HCT116 (cell line): ENCODE results near the gene PREX1.

Experiments
- ATF3 ChIP-seq: IDR thresholded peaks from 2 replicates; pipeline ENCODE4 v1.6.1; 2012
- EZH2phosphoT487 ChIP-seq: fragments of 200-600 bp; IDR thresholded peaks from 2 replicates; pipeline ENCODE4 v1.6.1; 2018; ENCODE audit warnings: antibody characterized with exemption, borderline replicate concordance
- POLR2A ChIP-seq: IDR thresholded peaks from 2 replicates; pipeline ENCODE4 v1.7.0; 2011; ENCODE audit warnings: borderline replicate concordance; ENCODE audit not compliant: insufficient read depth, insufficient read length; ENCODE audit errors: extremely low read depth
- POLR2AphosphoS5 ChIP-seq: IDR thresholded peaks from 2 replicates; pipeline ENCODE4 v1.6.1; 2011; ENCODE audit warnings: mild to moderate bottlenecking, low read depth, low read length, moderate library complexity
- TCF7L2 ChIP-seq: IDR thresholded peaks from 2 replicates; pipeline ENCODE4 v1.7.0; 2011; ENCODE audit warnings: borderline replicate concordance, inconsistent platforms; ENCODE audit not compliant: insufficient read depth, insufficient read length; ENCODE audit errors: extremely low read depth
- ZFX ChIP-seq: fragments of 450-650 bp; IDR thresholded peaks from 2 replicates; pipeline ENCODE4 v1.6.1; 2017

- no peak for TF ChIP-seq POLR2A
- TF ChIP-seq ATF3: no peak
- no peak for TF ChIP-seq TCF7L2
- no peak for TF ChIP-seq ZFX
- no peak for TF ChIP-seq POLR2AphosphoS5
- TF ChIP-seq EZH2phosphoT487: no peak
Observed at GRCh38 chr20:48658198-48658476, 169.7 kb downstream of the PREX1 start.
